Activated T-cell treated with anti-CD3 and anti-CD28 coated beads for 48 hours (primary cell): Measurements from ENCODE around the gene CX3CR1.
"Not testable (repeated sequence)": the region's sequence is repeated elsewhere in the genome, so short reads cannot be mapped to it uniquely, and the experiment has no call there.

Source experiments
- DNase-seq: peaks from one replicate; pipeline ENCODE4 v3.0.0-alpha.2; 2020; ENCODE audit warnings: low read depth

CX3CR1 gene, protein sequence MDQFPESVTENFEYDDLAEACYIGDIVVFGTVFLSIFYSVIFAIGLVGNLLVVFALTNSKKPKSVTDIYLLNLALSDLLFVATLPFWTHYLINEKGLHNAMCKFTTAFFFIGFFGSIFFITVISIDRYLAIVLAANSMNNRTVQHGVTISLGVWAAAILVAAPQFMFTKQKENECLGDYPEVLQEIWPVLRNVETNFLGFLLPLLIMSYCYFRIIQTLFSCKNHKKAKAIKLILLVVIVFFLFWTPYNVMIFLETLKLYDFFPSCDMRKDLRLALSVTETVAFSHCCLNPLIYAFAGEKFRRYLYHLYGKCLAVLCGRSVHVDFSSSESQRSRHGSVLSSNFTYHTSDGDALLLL

GRCh38 chr3:39279745-39280517, at the start of gene CX3CR1:
TSS of gene CX3CR1 (minus strand) at chr3:39280036. CDS start at chr3:39266509, 13,527 bp downstream.
- no peak for DNase-seq

DNA sequence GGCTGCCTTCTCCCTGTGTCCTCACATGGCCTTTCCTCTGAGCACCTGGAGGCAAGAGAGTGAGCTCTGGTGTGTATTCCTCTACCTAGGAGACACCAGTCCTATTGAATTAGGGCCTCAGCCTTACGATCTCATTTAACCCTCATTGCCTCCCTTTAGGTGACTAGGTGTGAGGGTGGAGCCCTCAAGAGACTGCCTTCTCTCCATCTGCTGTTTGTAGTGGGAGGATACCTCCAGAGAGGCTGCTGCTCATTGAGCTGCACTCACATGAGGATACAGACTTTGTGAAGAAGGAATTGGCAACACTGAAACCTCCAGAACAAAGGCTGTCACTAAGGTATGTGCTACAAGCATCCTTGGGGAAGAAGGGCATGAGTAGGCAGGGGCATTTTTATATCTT, 49.7 kb upstream of the CX3CR1 start, which contains the start of gene CCR8:
TSS of gene CCR8 (plus strand) at position 217 of the 400 bp plus-strand sequence. CDS start 2,623 bp downstream, outside the sequence.
- DNase-seq, result no peak

DNA sequence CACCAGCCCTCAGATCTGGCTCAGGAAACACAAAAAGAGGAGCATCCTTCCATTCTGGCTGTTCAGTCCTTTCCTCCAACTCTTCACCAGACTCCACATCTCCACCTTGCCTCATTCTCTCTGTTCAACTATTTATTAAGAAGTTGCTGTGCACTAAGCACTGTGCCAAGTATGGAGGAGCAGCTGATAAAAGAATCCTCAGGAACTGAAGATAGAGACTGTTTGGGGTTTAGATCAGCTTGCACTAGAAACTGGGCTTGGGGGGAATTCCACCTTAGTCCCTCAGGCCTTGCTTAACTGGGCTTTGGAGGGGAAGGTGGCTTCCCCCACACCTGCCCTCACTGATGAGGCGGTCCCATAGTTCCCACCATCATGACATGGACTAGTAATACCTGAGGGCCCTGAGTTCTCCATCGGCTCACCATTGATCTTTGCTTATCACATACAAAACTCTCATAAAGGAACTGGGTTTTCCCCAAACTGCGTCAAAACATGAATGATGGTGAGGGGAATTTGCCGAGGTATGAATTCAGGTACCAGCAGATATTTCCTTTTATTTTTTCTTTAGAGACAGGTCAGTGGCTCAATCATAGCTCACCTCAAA, 48.0 kb upstream of the CX3CR1 start:
- no peak for DNase-seq

DNA sequence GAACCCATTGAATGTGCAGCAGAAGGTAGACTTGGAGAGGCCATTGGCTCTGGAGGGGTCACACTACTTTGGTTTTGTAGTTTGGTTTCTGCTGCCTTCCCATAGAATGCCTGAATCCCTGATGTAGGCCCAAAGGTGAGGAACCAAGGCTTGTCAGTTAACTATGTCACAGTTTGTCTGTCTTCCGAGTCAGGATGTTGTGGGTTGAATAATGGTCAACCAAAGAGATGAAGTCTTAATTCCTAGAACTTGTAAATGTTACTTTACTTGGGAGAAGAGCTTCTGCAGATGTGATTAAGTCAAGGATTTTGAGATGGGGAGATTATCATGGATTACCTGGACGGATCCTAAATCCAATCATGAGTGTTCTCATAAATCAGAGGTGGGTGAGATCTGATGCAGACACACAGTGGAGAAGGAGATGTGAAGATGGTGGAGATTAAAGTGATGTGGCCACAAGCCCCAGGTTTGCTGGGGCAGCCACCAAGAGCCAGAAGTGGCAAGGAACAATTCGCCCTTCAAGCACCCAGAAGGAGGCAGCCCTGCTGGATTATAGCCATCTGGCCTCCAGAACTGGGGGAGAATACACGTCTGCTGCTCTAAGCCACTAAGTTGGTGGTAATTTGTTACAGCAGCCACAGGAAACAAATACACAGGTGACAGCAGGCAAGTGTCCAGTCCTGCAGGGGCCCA, 47.4 kb upstream of the CX3CR1 start:
- DNase-seq, result no peak

DNA sequence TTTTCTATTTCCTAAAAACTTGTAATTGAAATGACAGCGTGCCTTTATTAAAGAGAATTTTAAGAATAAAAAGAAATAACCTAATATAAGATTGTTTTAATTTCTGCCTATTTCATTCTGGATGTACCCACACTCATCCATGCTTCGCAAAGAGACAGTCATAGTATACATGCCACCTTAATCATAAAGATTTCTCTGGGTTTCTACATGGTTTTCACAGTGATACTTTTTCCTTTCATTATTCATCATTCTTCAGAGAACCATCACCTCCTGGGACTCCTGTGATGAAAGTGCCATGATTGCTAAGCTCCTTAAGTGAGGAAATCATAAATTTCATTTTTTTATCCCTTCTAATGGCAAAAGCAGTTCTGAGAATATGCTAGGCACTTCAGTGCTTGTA, 45.4 kb upstream of the CX3CR1 start:
- no peak for DNase-seq

- no peak for DNase-seq
Measured at GRCh38 chr3:39323494-39323893, 43.7 kb upstream of the CX3CR1 start.

DNA sequence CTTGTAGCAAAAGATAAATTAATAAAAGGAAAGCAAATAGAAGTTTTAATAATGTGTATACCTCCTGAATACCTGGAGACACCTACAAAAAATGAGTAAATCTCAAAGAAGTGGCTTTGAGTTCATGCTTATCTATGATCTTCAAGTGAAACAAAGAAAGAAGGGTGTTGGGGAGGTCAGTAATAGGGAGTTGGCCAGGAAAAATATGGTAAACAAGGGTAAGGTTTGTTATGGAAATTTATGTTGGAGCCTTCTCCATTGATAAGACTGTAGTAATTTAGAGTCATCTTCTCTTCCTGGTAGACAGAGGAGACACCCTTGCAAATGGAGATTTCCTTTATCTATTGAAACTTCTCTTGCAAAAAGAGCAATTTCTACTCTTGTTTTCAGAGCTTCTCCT, 43.1 kb upstream of the CX3CR1 start:
- DNase-seq, result no peak

DNA sequence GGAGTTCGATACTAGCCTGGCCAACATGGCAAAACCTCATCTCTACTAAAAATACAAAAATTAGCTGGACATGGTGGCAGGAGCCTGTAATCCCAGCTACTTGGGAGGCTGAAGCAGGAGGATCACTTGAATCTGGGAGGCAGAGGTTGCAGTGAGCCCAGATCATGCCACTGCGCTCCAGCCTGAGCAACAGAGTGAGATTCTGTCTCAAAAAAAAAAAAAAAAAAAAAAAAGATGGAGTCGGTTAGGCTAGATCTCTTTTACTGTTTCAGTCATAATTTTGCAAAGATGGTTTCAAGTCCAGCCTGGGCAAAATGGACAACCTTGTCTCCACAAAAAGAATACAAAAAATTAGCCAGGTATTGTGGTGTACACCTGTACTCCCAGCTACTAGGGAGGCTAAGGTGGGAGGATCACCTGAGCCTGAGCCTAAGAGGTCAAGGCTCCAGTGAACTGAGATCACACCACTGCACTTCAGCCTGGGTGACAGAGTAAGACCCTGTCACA, 42.4 kb upstream of the CX3CR1 start:
- DNase-seq, result not testable (repeated sequence)

DNA sequence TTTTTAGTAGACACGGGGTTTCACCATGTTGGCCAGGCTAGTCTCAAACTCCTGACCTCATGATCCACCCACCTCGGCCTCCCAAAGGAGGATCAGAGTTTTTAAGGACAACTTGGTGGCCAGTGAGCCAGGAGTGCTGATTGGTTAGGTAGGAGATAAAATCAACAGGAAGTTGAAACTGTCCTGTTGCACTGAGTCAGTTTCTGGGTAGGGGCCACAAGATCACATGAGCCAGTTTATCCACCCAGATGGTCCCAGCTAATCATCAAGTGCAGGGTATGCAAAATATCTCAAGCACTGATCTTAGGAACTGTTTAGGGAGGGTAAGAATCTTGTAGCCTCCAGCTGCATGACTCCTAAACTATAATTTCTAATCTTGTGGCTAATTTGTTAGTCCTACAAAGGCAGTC, 41.7 kb upstream of the CX3CR1 start:
- not testable (repeated sequence) for DNase-seq

DNA sequence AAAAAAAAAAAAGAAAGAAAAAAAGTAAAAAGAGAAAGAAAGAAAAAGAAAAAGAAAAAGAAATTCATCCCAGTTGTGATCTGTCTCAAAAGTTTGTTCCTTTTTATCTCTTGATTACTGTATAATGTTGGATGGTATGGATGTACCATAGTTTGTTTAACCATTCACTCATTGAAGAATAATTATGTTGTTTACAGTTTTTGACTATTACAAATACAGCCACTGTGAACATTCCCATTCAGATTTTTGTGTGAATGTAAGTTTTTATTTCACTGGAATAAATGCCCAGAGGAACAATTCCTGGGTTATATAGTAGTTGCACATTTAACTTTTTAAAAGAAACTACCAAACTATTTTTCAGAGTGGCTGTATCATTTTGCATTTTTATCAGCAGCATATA, 39.4 kb upstream of the CX3CR1 start:
- no peak for DNase-seq

DNA sequence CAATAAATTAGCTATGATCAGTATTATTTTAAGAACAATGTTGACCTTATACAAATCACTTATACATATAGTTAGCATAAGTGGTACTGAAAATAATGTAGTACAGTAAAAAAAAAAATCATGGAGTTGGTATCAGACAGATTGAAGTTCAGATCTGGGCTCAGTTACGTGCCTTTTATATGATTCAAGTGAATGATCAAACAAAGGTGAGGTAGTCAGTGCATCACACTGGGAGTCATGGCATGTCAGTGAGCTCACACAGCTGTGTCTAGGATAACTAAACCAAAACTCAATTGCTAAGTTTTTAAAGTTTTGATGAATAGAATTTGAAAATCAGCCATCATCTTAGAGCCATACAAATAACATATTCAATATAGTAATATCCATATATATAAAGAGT, 38.5 kb upstream of the CX3CR1 start:
- DNase-seq, result no peak

DNA sequence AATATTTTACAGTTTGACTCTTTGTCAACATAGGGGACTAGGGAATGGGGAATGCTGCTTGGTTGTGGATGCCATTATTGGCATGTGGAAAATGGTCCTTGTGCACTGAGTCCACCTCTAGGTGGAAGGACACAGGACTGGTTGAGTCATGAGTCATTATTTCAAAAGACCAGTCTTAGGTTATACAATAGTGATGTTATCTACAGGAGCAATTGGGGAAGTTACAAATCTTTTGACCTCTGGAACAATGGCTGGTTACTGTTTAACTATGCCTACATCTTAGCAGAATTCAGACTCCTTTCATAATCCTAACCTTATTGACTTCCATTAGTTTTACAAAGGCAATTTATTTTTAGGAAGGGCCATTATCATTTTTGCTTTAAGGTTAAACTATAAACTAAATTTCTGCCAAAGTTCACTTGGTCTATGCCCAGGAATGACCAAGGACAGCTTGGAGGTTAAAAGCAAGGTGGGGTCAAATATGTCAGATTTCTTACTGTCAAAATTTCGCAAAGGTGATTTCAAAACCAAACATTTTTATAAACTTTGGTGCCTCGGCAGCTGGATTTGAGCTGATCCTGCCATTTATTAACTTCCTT, 37.8 kb upstream of the CX3CR1 start:
- DNase-seq, result no peak

DNA sequence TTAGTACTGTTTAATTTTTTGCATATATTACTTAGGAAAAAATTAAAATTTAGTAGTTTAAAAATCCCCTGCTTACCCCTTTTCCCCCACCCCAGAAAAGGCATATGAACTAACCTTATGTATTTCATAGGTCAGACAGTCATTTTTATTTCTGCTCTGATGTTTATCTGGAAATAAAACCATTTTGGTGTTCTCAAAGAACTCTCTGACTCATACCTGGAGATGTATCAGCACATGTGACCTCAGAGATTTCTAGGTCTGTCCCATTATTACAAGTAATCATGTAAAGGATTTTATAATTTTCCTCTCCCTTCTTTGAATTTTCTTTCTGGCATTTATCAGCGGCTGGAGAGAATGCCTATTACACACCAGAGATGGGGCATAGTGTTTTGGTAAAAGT, 35.6 kb upstream of the CX3CR1 start:
- no peak for DNase-seq

DNA sequence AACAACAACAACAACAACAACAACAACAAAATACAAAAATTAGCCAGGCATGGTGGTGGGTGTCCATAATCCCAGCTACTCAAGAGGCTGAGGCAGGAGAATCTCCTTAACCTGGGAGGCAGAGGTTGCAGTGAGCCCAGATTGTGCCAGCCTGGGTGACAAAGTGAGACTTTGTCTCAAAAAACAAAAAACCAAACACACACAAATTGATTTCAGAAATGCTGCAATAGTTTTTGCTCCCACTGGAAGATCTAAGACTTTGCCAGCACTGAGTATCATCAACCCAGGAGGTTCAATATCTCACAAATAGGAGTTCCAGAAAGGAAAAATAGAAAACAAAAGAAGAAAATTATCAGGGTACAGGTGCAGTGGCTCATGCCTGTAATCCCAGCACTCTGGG, 33.5 kb upstream of the CX3CR1 start:
- no peak for DNase-seq

DNA sequence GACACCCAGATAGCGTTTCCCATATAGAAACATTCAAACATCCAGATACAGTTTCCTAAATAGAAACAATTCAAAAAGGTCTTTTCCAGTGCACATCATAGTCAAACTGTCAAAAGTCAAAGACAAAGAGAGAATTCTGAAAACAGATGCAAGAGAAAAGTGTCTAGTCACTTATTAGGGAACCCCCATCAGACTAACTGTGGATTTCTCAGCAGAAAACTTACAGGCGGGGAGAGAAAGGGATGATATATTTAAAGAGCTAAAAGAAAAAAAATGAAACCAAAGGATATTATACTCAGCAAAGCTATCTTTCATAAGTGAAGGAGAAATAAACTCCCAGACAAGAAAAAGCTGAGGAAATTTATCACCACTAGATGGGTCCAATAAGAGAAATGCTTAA, 22.3 kb upstream of the CX3CR1 start:
- DNase-seq, result no peak

DNA sequence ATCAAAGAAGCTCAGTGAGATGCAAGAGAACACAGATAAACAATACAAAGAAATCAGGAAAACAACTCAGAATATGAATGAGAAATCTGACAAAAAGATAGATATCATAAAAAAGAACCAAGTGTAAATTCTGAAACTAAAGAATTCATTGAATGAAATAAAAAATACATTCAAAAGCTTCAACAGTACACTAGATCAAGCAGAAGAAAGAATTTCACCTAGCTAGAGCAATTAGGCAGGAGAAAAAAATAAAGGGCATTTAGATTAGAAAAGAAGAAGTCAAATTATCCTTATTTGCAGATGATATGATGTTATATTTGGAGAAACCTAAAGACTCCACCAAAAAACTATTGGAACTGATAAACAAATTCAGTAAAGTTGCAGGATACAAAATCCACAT, 19.4 kb upstream of the CX3CR1 start:
- no peak for DNase-seq

GRCh38 chr3:39296197-39297077, 16.6 kb upstream of the CX3CR1 start:
- no peak for DNase-seq

DNA sequence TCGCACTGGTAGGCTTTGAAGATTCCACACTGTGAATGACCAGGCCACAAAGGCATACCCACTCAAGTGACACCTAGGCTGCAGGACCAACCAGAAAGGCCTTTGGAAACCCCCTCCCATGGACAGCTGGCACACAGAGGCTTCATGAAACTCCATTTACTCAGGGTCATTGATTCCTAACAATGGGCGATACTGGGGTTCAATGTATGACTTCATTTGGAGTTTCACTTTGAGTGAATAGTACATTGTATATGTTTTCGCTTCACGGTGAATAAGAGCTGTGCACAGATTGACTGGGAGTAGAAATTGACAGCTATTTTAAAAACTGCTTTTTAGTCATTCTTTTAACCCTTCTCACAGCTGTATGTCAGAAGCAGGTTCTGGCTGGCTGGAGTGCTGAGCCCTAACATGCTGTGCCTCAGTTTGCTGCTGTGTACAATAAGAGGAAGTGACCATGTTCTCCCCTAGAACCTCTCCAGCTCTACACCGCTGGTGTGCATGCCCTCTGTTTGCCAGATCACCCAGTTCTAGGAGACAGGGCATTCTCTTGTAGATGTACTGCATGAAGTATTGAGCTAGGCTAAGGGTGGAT, 15.4 kb upstream of the CX3CR1 start:
- no peak for DNase-seq

DNA sequence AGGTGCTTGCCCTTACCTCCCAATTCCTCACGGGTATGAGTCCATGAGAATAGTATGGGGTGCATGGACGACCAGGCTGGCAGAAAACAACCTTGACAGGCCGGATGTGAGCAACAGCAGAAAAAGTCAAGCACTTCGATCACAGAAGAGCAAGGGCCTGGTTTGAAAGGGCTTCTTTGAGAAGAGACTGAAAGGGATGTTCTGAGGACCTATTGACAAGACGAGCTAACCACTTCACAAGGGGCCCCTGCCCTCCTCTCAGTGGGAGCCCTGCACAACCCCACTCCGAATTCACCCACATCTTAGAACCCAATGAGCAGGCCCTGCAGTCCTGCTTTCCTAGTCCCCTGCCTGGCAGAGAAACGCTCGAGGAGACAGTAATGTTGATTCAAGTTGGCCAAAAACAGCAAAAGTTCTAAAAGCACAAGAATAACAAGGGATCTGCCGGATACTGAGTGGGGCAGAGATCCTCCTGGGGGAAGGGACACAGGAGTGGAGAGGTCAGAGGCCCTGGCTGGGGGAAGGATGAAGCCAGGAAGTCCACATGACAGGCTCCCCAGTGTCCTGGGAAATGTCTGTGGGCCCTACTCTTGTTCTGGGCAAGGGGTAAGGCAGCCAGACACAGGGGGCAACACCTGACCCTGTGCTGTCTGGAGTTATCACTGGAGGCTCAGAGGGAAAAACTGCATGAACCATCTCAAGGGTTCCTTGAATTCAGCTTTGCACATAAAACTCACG, 14.8 kb upstream of the CX3CR1 start:
- no peak for DNase-seq

DNA sequence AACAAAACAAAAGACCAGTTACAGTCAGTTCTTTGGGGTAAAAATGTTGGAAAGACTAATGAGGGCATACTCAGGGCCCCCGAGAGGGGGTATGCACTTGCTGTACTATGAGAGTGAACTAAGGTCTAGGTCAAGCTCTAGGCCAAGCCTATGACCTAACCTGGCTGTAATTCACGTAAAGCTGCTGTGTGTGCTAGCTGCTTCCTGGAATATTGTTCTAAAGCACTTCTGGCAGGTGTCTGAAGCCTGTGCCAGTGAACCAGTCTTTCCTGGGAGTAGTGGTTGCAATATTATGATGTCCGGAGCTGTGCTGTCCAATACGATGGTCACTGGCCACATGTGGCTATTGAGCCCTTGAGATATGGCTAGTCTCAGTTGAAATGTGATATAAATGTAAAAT, 13.1 kb upstream of the CX3CR1 start:
- DNase-seq, result no peak
